AG09309 (cell line): Measurements from ENCODE around the gene FHIP1A.
A peak's percentile ranks its signal among the peaks of the same experiment; 100 is the strongest.
"Not testable (repeated sequence)": the region's sequence is repeated elsewhere in the genome, so short reads cannot be mapped to it uniquely, and the experiment has no call there.

ENCODE experiments used
- DNase-seq: peaks from one replicate; pipeline ENCODE4 v3.0.0-alpha.2; 2010; ENCODE audit warnings: low read depth
- H3K4me3 ChIP-seq: 2 replicates; pipeline ENCODE4 v1.5.1; 2011; ENCODE audit warnings: mild to moderate bottlenecking, low read depth, low read length, moderate library complexity; ENCODE audit not compliant: control insufficient read depth
- TF ChIP-seq, protein P1 (sequence below): IDR thresholded peaks from 2 replicates; pipeline ENCODE4 v1.5.1; 2011; ENCODE audit warnings: mild to moderate bottlenecking, low read depth, low read length, inconsistent platforms; ENCODE audit not compliant: insufficient read depth, control insufficient read depth; ENCODE audit errors: missing control alignments

FHIP1A gene

DNA sequence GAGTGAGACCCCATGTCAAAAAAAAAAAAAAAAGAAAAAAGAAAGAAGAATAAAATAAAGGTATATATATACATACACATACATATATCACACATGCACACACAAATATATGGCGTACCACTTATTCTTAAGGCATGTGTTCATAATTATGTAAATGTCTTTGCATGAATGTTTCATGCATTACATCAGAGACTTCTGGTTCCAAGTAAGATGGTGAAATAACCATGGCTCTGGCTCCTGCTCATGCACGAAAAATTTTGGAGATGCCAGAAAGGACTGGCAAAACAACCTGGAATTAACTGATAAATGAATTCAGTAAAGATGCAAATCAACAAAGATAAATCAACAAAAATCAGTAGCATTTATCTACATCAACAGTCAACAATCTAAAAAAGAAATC is 19.7 kb upstream of the FHIP1A start:
- H3K4me3 ChIP-seq = no peak overlapping the region
- DNase-seq = peak; percentile 50
- TF ChIP-seq, protein P1, sequence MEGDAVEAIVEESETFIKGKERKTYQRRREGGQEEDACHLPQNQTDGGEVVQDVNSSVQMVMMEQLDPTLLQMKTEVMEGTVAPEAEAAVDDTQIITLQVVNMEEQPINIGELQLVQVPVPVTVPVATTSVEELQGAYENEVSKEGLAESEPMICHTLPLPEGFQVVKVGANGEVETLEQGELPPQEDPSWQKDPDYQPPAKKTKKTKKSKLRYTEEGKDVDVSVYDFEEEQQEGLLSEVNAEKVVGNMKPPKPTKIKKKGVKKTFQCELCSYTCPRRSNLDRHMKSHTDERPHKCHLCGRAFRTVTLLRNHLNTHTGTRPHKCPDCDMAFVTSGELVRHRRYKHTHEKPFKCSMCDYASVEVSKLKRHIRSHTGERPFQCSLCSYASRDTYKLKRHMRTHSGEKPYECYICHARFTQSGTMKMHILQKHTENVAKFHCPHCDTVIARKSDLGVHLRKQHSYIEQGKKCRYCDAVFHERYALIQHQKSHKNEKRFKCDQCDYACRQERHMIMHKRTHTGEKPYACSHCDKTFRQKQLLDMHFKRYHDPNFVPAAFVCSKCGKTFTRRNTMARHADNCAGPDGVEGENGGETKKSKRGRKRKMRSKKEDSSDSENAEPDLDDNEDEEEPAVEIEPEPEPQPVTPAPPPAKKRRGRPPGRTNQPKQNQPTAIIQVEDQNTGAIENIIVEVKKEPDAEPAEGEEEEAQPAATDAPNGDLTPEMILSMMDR = no peak

- DNase-seq, H3K4me3 ChIP-seq: not testable (repeated sequence)
Observed at GRCh38 chr4:151389799-151390198, 19.2 kb upstream of the FHIP1A start.

DNA sequence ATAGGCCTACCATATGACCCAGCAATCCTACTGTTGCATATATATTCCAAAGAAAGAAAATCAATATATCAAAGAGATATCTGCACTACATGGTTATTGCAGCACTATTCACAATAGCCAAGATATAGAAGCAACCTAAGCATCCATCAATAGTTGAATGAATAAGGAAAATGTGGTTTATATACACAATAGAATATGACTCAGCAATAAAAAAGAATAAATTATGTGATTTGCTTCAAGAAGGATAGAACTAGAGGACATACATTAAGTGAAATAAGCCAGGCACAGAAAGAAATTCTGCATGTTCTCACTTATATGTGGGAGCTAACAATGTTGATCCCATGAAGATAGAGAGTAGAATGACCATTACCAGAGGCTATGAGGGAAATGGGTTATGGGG is 13.1 kb upstream of the FHIP1A start:
- no peak for DNase-seq
- TF ChIP-seq, protein P1 = no peak
- H3K4me3 ChIP-seq = no peak overlapping the region

DNA sequence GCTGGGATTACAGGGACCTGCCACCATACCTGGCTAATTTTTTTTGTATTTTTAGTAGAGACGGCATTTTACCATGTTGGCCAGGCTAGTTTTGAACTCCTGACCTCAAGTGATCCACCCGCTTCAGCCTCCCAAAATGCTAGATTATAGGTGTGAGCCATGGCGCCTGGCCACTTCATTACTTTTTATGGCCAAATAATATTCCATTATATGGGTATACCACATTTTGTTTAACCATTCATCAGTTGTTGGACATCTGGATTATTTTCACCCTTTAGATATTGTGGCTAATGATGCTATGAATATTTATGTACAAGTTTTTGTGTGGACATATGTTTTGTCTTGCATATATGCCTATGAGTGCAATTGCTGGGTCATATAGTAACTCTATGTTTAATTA is 8.6 kb upstream of the FHIP1A start:
- no peak for DNase-seq
- TF ChIP-seq, protein P1 = no peak
- no peak overlapping the region for H3K4me3 ChIP-seq

- H3K4me3 ChIP-seq = no peak overlapping the region
- DNase-seq = no peak
- TF ChIP-seq, protein P1 = no peak
Observed at GRCh38 chr4:151401739-151402138, 7.2 kb upstream of the FHIP1A start.

DNA sequence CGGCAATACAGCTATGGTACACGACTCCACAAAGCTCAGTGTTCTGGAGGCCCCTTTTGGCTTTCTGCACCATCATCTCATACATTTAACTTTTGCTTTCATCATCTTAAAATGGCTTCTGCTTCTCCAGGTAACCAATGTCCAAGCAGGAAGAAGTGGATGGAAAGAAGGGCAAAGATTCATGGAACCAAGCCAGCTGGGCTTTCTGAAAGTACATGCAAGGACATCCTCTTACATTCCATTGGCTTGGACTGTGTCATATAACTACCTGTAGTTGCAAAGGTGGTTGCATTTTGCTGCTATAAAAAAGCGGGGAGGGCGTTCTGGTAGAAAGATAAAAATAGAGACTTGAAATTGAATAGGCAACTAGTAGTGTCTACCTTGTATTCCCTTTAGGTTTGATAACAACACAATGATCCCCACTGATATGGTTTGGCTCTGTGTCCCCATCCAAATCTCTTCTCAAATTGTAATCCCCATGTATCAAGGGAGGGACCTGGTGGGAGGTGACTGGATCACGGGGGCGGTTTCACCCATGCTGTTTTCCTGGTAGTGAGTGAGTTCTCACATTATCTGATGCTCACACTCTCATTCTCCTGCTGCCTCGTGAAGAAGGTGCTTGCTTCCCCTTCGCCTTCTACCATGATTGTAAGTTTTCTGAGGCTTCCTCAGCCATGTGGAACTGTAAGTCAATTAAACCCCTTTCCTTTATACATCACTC is 6.7 kb upstream of the FHIP1A start:
- DNase-seq = no peak
- TF ChIP-seq, protein P1 = no peak
- no peak overlapping the region for H3K4me3 ChIP-seq

GRCh38 chr4:151403656-151404055 is 5.3 kb upstream of the FHIP1A start:
- no peak overlapping the region for H3K4me3 ChIP-seq
- TF ChIP-seq, protein P1 = no peak
- no peak for DNase-seq

- DNase-seq, H3K4me3 ChIP-seq: not testable (repeated sequence)
Observed at GRCh38 chr4:151404802-151405201, 4.2 kb upstream of the FHIP1A start.
